Activated T-cell treated with anti-CD3 and anti-CD28 coated beads, Interleukin-2, amount 50 U/mL, for 24 hours (primary cell): Measurements from ENCODE around the gene NOL6.
"Not testable (repeated sequence)": the region's sequence is repeated elsewhere in the genome, so short reads cannot be mapped to it uniquely, and the experiment has no call there.

Experiments used
- DNase-seq: peaks from one replicate; pipeline ENCODE4 v3.0.0-alpha.2; 2020
- H3K27ac Mint-ChIP-seq: 2 replicates; pipeline ENCODE4 v1.8.0; 2020; ENCODE audit warnings: mild to moderate bottlenecking, mixed read lengths
- H3K27me3 Mint-ChIP-seq: 2 replicates; pipeline ENCODE4 v1.8.0; 2020; ENCODE audit warnings: mixed read lengths
- H3K36me3 Mint-ChIP-seq: 2 replicates; pipeline ENCODE4 v1.8.0; 2020; ENCODE audit warnings: low read depth, mixed read lengths
- H3K4me1 Mint-ChIP-seq: 2 replicates; pipeline ENCODE4 v1.8.0; 2020; ENCODE audit warnings: low read depth, mixed read lengths
- H3K4me3 Mint-ChIP-seq: 2 replicates; pipeline ENCODE4 v1.8.0; 2020; ENCODE audit warnings: mild to moderate bottlenecking, moderate library complexity, mixed read lengths
- H3K9me3 Mint-ChIP-seq: 2 replicates; pipeline ENCODE4 v1.8.0; 2020; ENCODE audit warnings: mixed read lengths

NOL6 gene

GRCh38 chr9:33436445-33436844 lies 37.3 kb downstream of the NOL6 start:
- H3K4me1 Mint-ChIP-seq: peaks cover 15% of the 10 kb centered on the region
- no peaks in the 10 kb centered on the region for H3K27me3 Mint-ChIP-seq
- DNase-seq: no peak
- H3K4me3 Mint-ChIP-seq: no peak overlapping the region
- H3K27ac Mint-ChIP-seq: no peak overlapping the region
- H3K9me3 Mint-ChIP-seq: no peaks in the 10 kb centered on the region
- H3K36me3 Mint-ChIP-seq: peaks cover 10% of the 10 kb centered on the region

- DNase-seq: no peak
- H3K36me3 Mint-ChIP-seq: peaks cover 9% of the 10 kb centered on the region
- peaks cover 14% of the 10 kb centered on the region for H3K4me1 Mint-ChIP-seq
- H3K27me3 Mint-ChIP-seq: no peaks in the 10 kb centered on the region
- no peak overlapping the region for H3K4me3 Mint-ChIP-seq
- no peak overlapping the region for H3K27ac Mint-ChIP-seq
- no peaks in the 10 kb centered on the region for H3K9me3 Mint-ChIP-seq
Measured at GRCh38 chr9:33435821-33436277, 37.9 kb downstream of the NOL6 start.

- no peak overlapping the region for H3K4me3 Mint-ChIP-seq
- H3K27ac Mint-ChIP-seq: no peak overlapping the region
- peaks cover 11% of the 10 kb centered on the region for H3K4me1 Mint-ChIP-seq
- DNase-seq: no peak
- no peaks in the 10 kb centered on the region for H3K27me3 Mint-ChIP-seq
- H3K9me3 Mint-ChIP-seq: no peaks in the 10 kb centered on the region
- no peaks in the 10 kb centered on the region for H3K36me3 Mint-ChIP-seq
Measured at GRCh38 chr9:33434317-33435105, 39.2 kb downstream of the NOL6 start.

GRCh38 chr9:33433871-33434270 lies 39.9 kb downstream of the NOL6 start:
- Mint-ChIP-seq H3K4me1 (peaks cover 11% of the 10 kb centered on the region), H3K4me3 (no peak overlapping the region), H3K27ac (no peak overlapping the region), H3K9me3 (no peaks in the 10 kb centered on the region), H3K36me3 (no peaks in the 10 kb centered on the region), H3K27me3 (no peaks in the 10 kb centered on the region)
- DNase-seq: no peak

GRCh38 chr9:33431420-33431819 lies 42.3 kb downstream of the NOL6 start:
- Mint-ChIP-seq H3K4me3 (no peak overlapping the region), H3K9me3 (no peaks in the 10 kb centered on the region), H3K27me3 (no peaks in the 10 kb centered on the region), H3K4me1 (peaks cover 12% of the 10 kb centered on the region), H3K36me3 (no peaks in the 10 kb centered on the region), H3K27ac (peak overlapping the region; percentile 28)
- DNase-seq: no peak

GRCh38 chr9:33430942-33431341 lies 42.8 kb downstream of the NOL6 start:
- Mint-ChIP-seq H3K27ac (no peak overlapping the region), H3K36me3 (no peaks in the 10 kb centered on the region), H3K9me3 (no peaks in the 10 kb centered on the region), H3K4me3 (no peak overlapping the region), H3K27me3 (no peaks in the 10 kb centered on the region), H3K4me1 (peaks cover 12% of the 10 kb centered on the region)
- DNase-seq: no peak

GRCh38 chr9:33429256-33429985 lies 44.3 kb downstream of the NOL6 start:
- Mint-ChIP-seq H3K36me3 (no peaks in the 10 kb centered on the region), H3K4me3 (no peak overlapping the region), H3K27ac (no peak overlapping the region), H3K27me3 (no peaks in the 10 kb centered on the region), H3K9me3 (no peaks in the 10 kb centered on the region), H3K4me1 (peaks cover 12% of the 10 kb centered on the region)
- DNase-seq: no peak

- Mint-ChIP-seq H3K27me3 (no peaks in the 10 kb centered on the region), H3K27ac (no peak overlapping the region), H3K4me1 (peaks cover 7% of the 10 kb centered on the region)
Measured at GRCh38 chr9:33426843-33427293, 46.9 kb downstream of the NOL6 start.

GRCh38 chr9:33425128-33425533 lies 48.6 kb downstream of the NOL6 start:
- no peak overlapping the region for H3K27ac Mint-ChIP-seq
- no peak for DNase-seq

More at GRCh38 chr9:33426843-33427293, 46.9 kb downstream of the NOL6 start:
- H3K36me3 Mint-ChIP-seq: no peaks in the 10 kb centered on the region
- H3K4me3 Mint-ChIP-seq: no peak overlapping the region
- H3K9me3 Mint-ChIP-seq: no peaks in the 10 kb centered on the region
- DNase-seq: no peak

GRCh38 chr9:33424492-33424891 lies 49.2 kb downstream of the NOL6 start:
- not testable (repeated sequence) for H3K27ac Mint-ChIP-seq, H3K9me3 Mint-ChIP-seq, DNase-seq, H3K27me3 Mint-ChIP-seq, H3K4me3 Mint-ChIP-seq, H3K36me3 Mint-ChIP-seq, H3K4me1 Mint-ChIP-seq

More at GRCh38 chr9:33425128-33425533, 48.6 kb downstream of the NOL6 start:
- no peaks in the 10 kb centered on the region for H3K36me3 Mint-ChIP-seq
- no peak overlapping the region for H3K4me3 Mint-ChIP-seq
- no peaks in the 10 kb centered on the region for H3K27me3 Mint-ChIP-seq
- H3K9me3 Mint-ChIP-seq: no peaks in the 10 kb centered on the region
- peaks cover 7% of the 10 kb centered on the region for H3K4me1 Mint-ChIP-seq

- H3K27me3 Mint-ChIP-seq, DNase-seq, H3K9me3 Mint-ChIP-seq, H3K36me3 Mint-ChIP-seq, H3K4me1 Mint-ChIP-seq, H3K27ac Mint-ChIP-seq, H3K4me3 Mint-ChIP-seq: not testable (repeated sequence)
Measured at GRCh38 chr9:33424043-33424442, 49.7 kb downstream of the NOL6 start.

- H3K36me3 Mint-ChIP-seq: no peaks in the 10 kb centered on the region
- no peaks in the 10 kb centered on the region for H3K27me3 Mint-ChIP-seq
- no peak overlapping the region for H3K27ac Mint-ChIP-seq
- no peaks in the 10 kb centered on the region for H3K9me3 Mint-ChIP-seq
- peaks cover 40% of the 10 kb centered on the region for H3K4me1 Mint-ChIP-seq
- DNase-seq: no peak
- H3K4me3 Mint-ChIP-seq: no peak overlapping the region
Measured at GRCh38 chr9:33419708-33420303, 53.9 kb downstream of the NOL6 start.

GRCh38 chr9:33418090-33418489 lies 55.6 kb downstream of the NOL6 start:
- H3K4me1 Mint-ChIP-seq: peaks cover 50% of the 10 kb centered on the region

GRCh38 chr9:33416996-33417395 lies 56.7 kb downstream of the NOL6 start:
- no peaks in the 10 kb centered on the region for H3K9me3 Mint-ChIP-seq
- no peaks in the 10 kb centered on the region for H3K27me3 Mint-ChIP-seq
- DNase-seq: peak; percentile 43
- no peak overlapping the region for H3K4me3 Mint-ChIP-seq
- no peaks in the 10 kb centered on the region for H3K36me3 Mint-ChIP-seq
- H3K4me1 Mint-ChIP-seq: peaks cover 50% of the 10 kb centered on the region
- peak overlapping the region; percentile 66 for H3K27ac Mint-ChIP-seq

More at GRCh38 chr9:33418090-33418489, 55.6 kb downstream of the NOL6 start:
- Mint-ChIP-seq H3K4me3 (no peak overlapping the region), H3K27me3 (no peaks in the 10 kb centered on the region), H3K36me3 (no peaks in the 10 kb centered on the region), H3K9me3 (no peaks in the 10 kb centered on the region), H3K27ac (no peak overlapping the region)
- DNase-seq: no peak
